HepG2 (cell line): Measurements from ENCODE around the gene CAPN9. TPM values are rescaled to one million over a fixed set of nuclear protein-coding genes. Genes with fewer than 3 reads are reported as not detected.

Source experiments
- ATF7-NPFF ChIP-seq: sonication (generic); formaldehyde crosslinking; IDR thresholded peaks from 2 replicates; pipeline ENCODE4 v1.8.1; 2023; ENCODE audit warnings: mild to moderate bottlenecking, low read depth, missing genetic modification reagents, moderate library complexity
- CREB1 ChIP-seq, 2 experiments: fragments of 450-650 bp in 1 of 2; IDR thresholded peaks; 2 replicates each; pipeline ENCODE4 v1.6.1; 2016 to 2017; ENCODE audit warnings: control low read depth in 1 of 2, mild to moderate bottlenecking in 1 of 2, missing compliant biosample characterization in 1 of 2, missing genetic modification characterization in 1 of 2
- ELF4 ChIP-seq: sonication (generic); formaldehyde crosslinking; IDR thresholded peaks from 2 replicates; pipeline ENCODE4 v1.5.0; 2020; ENCODE audit warnings: missing genetic modification reagents, mild to moderate bottlenecking, moderate library complexity, borderline replicate concordance
- KDM5A ChIP-seq: fragments of 200-600 bp; sonication (generic); IDR thresholded peaks from 2 replicates; pipeline ENCODE4 v1.7.0; 2018; ENCODE audit warnings: antibody characterized with exemption, mild to moderate bottlenecking, low read length, borderline replicate concordance
- NAIF1 ChIP-seq: sonication (generic); formaldehyde crosslinking; IDR thresholded peaks from 2 replicates; pipeline ENCODE4 v1.5.0; 2020; ENCODE audit warnings: mild to moderate bottlenecking, missing genetic modification reagents, borderline replicate concordance
- NFKBIZ ChIP-seq: IDR thresholded peaks from 2 replicates; pipeline ENCODE4 v1.6.1; 2018; ENCODE audit warnings: missing genetic modification reagents, missing compliant biosample characterization
- NR2F1 ChIP-seq, 2 experiments: fragments of 450-650 bp in 1 of 2; formaldehyde crosslinking in 1 of 2; IDR thresholded peaks; 2 replicates each; pipeline versions ENCODE4 v1.5.0 to v1.6.1; 2016 to 2020; ENCODE audit warnings: mild to moderate bottlenecking in 1 of 2, missing compliant biosample characterization in 1 of 2, missing genetic modification reagents in 1 of 2, moderate library complexity in 1 of 2
- PHF20 ChIP-seq: sonication (generic); formaldehyde crosslinking; IDR thresholded peaks from 2 replicates; pipeline ENCODE4 v1.5.0; 2020; ENCODE audit warnings: mild to moderate bottlenecking, missing genetic modification reagents
- TEAD3 ChIP-seq: optimal IDR thresholded peaks from 2 replicates; pipeline ENCODE3; 2016; ENCODE audit warnings: borderline replicate concordance
- ZNF230 ChIP-seq: sonication (generic); formaldehyde crosslinking; IDR thresholded peaks from 2 replicates; pipeline ENCODE4 v1.4.0; 2020; ENCODE audit warnings: mild to moderate bottlenecking, missing genetic modification reagents
- ZNF30 ChIP-seq: sonication (generic); formaldehyde crosslinking; IDR thresholded peaks from 2 replicates; pipeline ENCODE4 v1.5.0; 2020; ENCODE audit warnings: mild to moderate bottlenecking, missing genetic modification reagents
- ZNF34 ChIP-seq: sonication (generic); formaldehyde crosslinking; IDR thresholded peaks from 2 replicates; pipeline ENCODE4 v1.4.0; 2020; ENCODE audit warnings: mild to moderate bottlenecking, missing genetic modification reagents, borderline replicate concordance
- ZNF775 ChIP-seq: sonication (generic); formaldehyde crosslinking; IDR thresholded peaks from 2 replicates; pipeline ENCODE4 v1.4.0; 2020; ENCODE audit warnings: missing genetic modification reagents, mild to moderate bottlenecking, moderate library complexity, borderline replicate concordance
- ZNF883 ChIP-seq: sonication (generic); formaldehyde crosslinking; IDR thresholded peaks from 2 replicates; pipeline ENCODE4 v1.5.1; 2020; ENCODE audit warnings: mild to moderate bottlenecking, missing genetic modification reagents; ENCODE audit errors: not compliant biosample characterization
- ZNF891 ChIP-seq: sonication (generic); formaldehyde crosslinking; IDR thresholded peaks from 2 replicates; pipeline ENCODE4 v1.5.0; 2020; ENCODE audit warnings: mild to moderate bottlenecking, missing genetic modification reagents
- polyA plus RNA-seq, 8 experiments: library from polyadenylated mRNA; depleted of rRNA in 3 of 8; stranded (reverse) in 7 of 8; unstranded in 1 of 8; fragments of >200 nt; fragmentation: Illumina TruSeq in 4 of 8; extraction: Trizol in 4 of 8; gene quantifications; 2 replicates each; pipeline versions ENCODE4 v1.2.1 to v1.2.3, GENCODE V29; 2011 to 2016; ENCODE audit warnings: low read depth in 4 of 8, missing spikeins in 1 of 8, mixed read lengths in 1 of 8; ENCODE audit not compliant: insufficient read depth in 1 of 8
- total RNA-seq, 5 experiments: library from RNA; depleted of rRNA; stranded (reverse); fragments of >200 nt; fragmentation: Illumina TruSeq; extraction: Trizol; gene quantifications; 2 replicates each; pipeline ENCODE4 v1.2.3, GENCODE V29; 2016; ENCODE audit warnings: low read depth in 1 of 5
- TF ChIP-seq, protein P1 (sequence below): sonication (generic); formaldehyde crosslinking; IDR thresholded peaks from 2 replicates; pipeline ENCODE4 v1.8.1; 2022; ENCODE audit warnings: low read depth, mild to moderate bottlenecking, missing genetic modification reagents
- TF ChIP-seq, protein P2 (sequence below): sonication (generic); formaldehyde crosslinking; IDR thresholded peaks from 2 replicates; pipeline ENCODE4 v1.4.0; 2020; ENCODE audit warnings: missing genetic modification reagents
- TF ChIP-seq, protein P3 (sequence below): sonication (generic); formaldehyde crosslinking; IDR thresholded peaks from 2 replicates; pipeline ENCODE4 v1.4.0; 2020; ENCODE audit warnings: missing genetic modification reagents, borderline replicate concordance

The CAPN9 gene
- total and polyA plus RNA-seq, 2 of the 13 experiments (the other 11 are each of a cell fraction or from before 2014, with no cell fraction given) = 0.04 to 0.31 TPM

DNA sequence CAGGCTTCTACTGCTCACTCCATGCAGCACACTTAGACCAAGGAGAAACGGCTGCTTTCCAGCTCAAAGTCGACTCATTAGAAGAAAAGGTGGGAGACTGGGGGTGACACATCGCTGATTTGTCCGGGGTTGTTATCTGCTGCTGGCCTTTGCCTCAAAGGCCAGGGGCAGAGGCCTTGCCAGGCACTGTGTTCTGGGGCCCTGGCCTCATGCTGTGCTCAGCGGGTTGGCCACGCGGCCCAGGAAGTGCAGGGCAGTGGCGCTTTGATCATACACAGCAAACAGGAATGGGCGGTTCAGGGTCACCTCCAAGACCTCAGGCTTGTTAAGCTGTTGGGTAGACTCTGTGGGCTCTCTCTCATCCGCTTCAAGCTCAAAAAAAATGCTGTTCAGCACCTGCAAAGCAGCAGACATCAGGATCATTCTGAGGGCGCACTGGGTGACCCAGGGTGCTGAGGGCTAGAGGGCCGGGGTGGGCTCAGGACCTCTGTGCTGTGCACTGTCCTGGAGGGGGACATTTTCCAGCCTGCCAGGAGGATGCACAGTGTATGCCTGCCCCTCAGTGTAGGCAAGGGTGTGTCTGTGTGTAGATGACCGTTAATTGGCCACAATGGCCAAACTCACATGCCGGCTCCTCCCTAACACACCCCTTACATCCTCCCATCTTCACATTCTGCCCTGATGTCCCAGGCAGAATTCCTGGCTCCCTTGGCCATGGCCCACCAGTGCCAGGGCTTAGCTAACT lies 44.1 kb upstream of the CAPN9 start (continued):
- TF ChIP-seq ZNF30 (CRISPR knock-in tag) = no peak
- TF ChIP-seq CREB1 (IDR thresholded peaks at IDR 0.05) = no peak
- TF ChIP-seq CREB1 (CRISPR knock-in tag; IDR thresholded peaks at IDR 0.05) = 0 out of 2 replicates have a peak, but pooled peaks have one; percentile 30
- peak; percentile 81 for TF ChIP-seq TEAD3 (CRISPR knock-in tag)
- TF ChIP-seq, protein P1, sequence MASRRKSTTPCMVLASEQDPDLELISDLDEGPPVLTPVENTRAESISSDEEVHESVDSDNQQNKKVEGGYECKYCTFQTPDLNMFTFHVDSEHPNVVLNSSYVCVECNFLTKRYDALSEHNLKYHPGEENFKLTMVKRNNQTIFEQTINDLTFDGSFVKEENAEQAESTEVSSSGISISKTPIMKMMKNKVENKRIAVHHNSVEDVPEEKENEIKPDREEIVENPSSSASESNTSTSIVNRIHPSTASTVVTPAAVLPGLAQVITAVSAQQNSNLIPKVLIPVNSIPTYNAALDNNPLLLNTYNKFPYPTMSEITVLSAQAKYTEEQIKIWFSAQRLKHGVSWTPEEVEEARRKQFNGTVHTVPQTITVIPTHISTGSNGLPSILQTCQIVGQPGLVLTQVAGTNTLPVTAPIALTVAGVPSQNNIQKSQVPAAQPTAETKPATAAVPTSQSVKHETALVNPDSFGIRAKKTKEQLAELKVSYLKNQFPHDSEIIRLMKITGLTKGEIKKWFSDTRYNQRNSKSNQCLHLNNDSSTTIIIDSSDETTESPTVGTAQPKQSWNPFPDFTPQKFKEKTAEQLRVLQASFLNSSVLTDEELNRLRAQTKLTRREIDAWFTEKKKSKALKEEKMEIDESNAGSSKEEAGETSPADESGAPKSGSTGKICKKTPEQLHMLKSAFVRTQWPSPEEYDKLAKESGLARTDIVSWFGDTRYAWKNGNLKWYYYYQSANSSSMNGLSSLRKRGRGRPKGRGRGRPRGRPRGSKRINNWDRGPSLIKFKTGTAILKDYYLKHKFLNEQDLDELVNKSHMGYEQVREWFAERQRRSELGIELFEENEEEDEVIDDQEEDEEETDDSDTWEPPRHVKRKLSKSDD (CRISPR knock-in tag) = peak; percentile 87
- TF ChIP-seq NFKBIZ (CRISPR knock-in tag) = peak; percentile 95
- peak; percentile 58; the same call in 1 of the 2 replicates for TF ChIP-seq ZNF775 (CRISPR knock-in tag)
- TF ChIP-seq NR2F1 (CRISPR knock-in tag; IDR thresholded peaks at IDR 0.05) = peak; percentile 96 to 98
- no peak for TF ChIP-seq KDM5A
- TF ChIP-seq, protein P2, sequence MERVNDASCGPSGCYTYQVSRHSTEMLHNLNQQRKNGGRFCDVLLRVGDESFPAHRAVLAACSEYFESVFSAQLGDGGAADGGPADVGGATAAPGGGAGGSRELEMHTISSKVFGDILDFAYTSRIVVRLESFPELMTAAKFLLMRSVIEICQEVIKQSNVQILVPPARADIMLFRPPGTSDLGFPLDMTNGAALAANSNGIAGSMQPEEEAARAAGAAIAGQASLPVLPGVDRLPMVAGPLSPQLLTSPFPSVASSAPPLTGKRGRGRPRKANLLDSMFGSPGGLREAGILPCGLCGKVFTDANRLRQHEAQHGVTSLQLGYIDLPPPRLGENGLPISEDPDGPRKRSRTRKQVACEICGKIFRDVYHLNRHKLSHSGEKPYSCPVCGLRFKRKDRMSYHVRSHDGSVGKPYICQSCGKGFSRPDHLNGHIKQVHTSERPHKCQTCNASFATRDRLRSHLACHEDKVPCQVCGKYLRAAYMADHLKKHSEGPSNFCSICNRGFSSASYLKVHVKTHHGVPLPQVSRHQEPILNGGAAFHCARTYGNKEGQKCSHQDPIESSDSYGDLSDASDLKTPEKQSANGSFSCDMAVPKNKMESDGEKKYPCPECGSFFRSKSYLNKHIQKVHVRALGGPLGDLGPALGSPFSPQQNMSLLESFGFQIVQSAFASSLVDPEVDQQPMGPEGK (CRISPR knock-in tag) = peak; percentile 88
- TF ChIP-seq PHF20 (CRISPR knock-in tag) = 0 out of 2 replicates have a peak, but pooled peaks have one; percentile 24
- TF ChIP-seq ZNF34 = peak; percentile 36; the same call in 1 of the 2 replicates
- TF ChIP-seq ZNF891 (CRISPR knock-in tag) = peak; percentile 69; the same call in 1 of the 2 replicates
- TF ChIP-seq ELF4 (CRISPR knock-in tag) = no peak
- peak; percentile 50; the same call in 1 of the 2 replicates for TF ChIP-seq NAIF1 (CRISPR knock-in tag)
- TF ChIP-seq ZNF883 (CRISPR knock-in tag) = no peak
- TF ChIP-seq, protein P3, sequence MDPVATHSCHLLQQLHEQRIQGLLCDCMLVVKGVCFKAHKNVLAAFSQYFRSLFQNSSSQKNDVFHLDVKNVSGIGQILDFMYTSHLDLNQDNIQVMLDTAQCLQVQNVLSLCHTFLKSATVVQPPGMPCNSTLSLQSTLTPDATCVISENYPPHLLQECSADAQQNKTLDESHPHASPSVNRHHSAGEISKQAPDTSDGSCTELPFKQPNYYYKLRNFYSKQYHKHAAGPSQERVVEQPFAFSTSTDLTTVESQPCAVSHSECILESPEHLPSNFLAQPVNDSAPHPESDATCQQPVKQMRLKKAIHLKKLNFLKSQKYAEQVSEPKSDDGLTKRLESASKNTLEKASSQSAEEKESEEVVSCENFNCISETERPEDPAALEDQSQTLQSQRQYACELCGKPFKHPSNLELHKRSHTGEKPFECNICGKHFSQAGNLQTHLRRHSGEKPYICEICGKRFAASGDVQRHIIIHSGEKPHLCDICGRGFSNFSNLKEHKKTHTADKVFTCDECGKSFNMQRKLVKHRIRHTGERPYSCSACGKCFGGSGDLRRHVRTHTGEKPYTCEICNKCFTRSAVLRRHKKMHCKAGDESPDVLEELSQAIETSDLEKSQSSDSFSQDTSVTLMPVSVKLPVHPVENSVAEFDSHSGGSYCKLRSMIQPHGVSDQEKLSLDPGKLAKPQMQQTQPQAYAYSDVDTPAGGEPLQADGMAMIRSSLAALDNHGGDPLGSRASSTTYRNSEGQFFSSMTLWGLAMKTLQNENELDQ (CRISPR knock-in tag) = no peak
- TF ChIP-seq ATF7-NPFF (CRISPR knock-in tag) = peak; percentile 87
- 0 out of 2 replicates have a peak, but pooled peaks have one; percentile 50 for TF ChIP-seq ZNF230 (CRISPR knock-in tag)
